ENCODE results near the gene TP53RK.

- TF ChIP-seq GATA2 (IDR thresholded peaks at IDR 0.05; ENCODE audit: low read depth, low read length): no peak
- TF ChIP-seq GATA3 (IDR thresholded peaks at IDR 0.05; ENCODE audit: low read depth, low read length): no peak
These were observed 46.2 kb upstream of the TP53RK start for GRCh38 chr20:46735436-46735835.

Data from SH-SY5Y (cell line).